Neural cell (in vitro differentiated cells): ENCODE results near the gene BHLHA9.

Experiments
- CTCF ChIP-seq: fragments of 450-650 bp; IDR thresholded peaks from 2 replicates; pipeline ENCODE4 v1.5.1; 2014; ENCODE audit warnings: antibody characterized with exemption, mild to moderate bottlenecking, moderate library complexity; ENCODE audit not compliant: poor library complexity, severe bottlenecking
- POLR2AphosphoS5 ChIP-seq: IDR thresholded peaks from 2 replicates; pipeline ENCODE4 v1.6.1; 2012
- RAD21 ChIP-seq: fragments of 450-650 bp; conservative IDR thresholded peaks from 2 replicates; pipeline ENCODE4 v1.6.1; 2014; ENCODE audit warnings: antibody characterized with exemption, mild to moderate bottlenecking, moderate library complexity

- no peak for TF ChIP-seq CTCF
- no peak for TF ChIP-seq POLR2AphosphoS5
- no peak for TF ChIP-seq RAD21
These were observed 42.1 kb upstream of the BHLHA9 start for GRCh38 chr17:1227917-1228780.
